Measurements from ENCODE around the gene TMIGD2.

GRCh38 chr19:4303819-4304537 is 1.8 kb upstream of the TMIGD2 start:
- TF ChIP-seq GATA2 (IDR thresholded peaks at IDR 0.05; ENCODE audit: low read depth, low read length) (no peak), GATA3 (IDR thresholded peaks at IDR 0.05; ENCODE audit: low read depth, low read length) (no peak)

Measured in SH-SY5Y (cell line).